ENCODE data around the gene CKLF.

Gene CKLF

GRCh38 chr16:66601471-66601870 is 49.1 kb downstream of the CKLF start:
- no peak overlapping the region for H3K27ac ChIP-seq
- no peak for TF ChIP-seq CTCF (conservative IDR thresholded peaks at IDR 0.05; ENCODE audit: low read depth)
- DNase-seq (ENCODE audit: low spot score), result no peak
- ChIA-PET CTCF (no interaction called here), POLR2A (ENCODE audit: low non-redundant PET) (no interaction called here)

GRCh38 chr16:66603537-66604375 is 51.4 kb downstream of the CKLF start:
- POLR2A ChIA-PET (ENCODE audit: low non-redundant PET), result no interaction called here
- CTCF ChIA-PET, result interaction anchor here (0.6 kb wide), 1 partner anchor 56 kb away, joined by 3 read pairs; no protein-coding TSS in a partner anchor
- DNase-seq (ENCODE audit: low spot score), result no peak
- no peak for TF ChIP-seq CTCF (conservative IDR thresholded peaks at IDR 0.05; ENCODE audit: low read depth)
- H3K27ac ChIP-seq, result peak overlapping the region; percentile 88

GRCh38 chr16:66604376-66605176 is 52.2 kb downstream of the CKLF start, which contains the start of gene CMTM3:
Gene CMTM3, plus strand, starts transcription at chr16:66604704. Its CDS starts 102 bp downstream, at chr16:66604806.
- DNase-seq (ENCODE audit: low spot score), result peak; percentile 41
- TF ChIP-seq CTCF (conservative IDR thresholded peaks at IDR 0.05; ENCODE audit: low read depth), result peak; percentile 81
- CTCF ChIA-PET, result interaction anchor here (0.6 to 0.7 kb wide), 3 partner anchors 56 to 186 kb away, joined by 3 read pairs; no protein-coding TSS in a partner anchor
- H3K27ac ChIP-seq, result peak within 1 kb of the TSS; percentile 88
- POLR2A ChIA-PET (ENCODE audit: low non-redundant PET), result no interaction called here

GRCh38 chr16:66605177-66605978 is 53.0 kb downstream of the CKLF start:
- H3K27ac ChIP-seq, result peak overlapping the region; percentile 88
- POLR2A ChIA-PET (ENCODE audit: low non-redundant PET), result no interaction called here
- peak; percentile 30 for DNase-seq (ENCODE audit: low spot score)
- CTCF ChIA-PET, result interaction anchor here (0.6 to 0.7 kb wide), 2 partner anchors 56 to 187 kb away, joined by 3 read pairs; no protein-coding TSS in a partner anchor
- TF ChIP-seq CTCF (conservative IDR thresholded peaks at IDR 0.05; ENCODE audit: low read depth), result no peak; the same call in 1 of the 2 replicates

- TF ChIP-seq CTCF (conservative IDR thresholded peaks at IDR 0.05; ENCODE audit: low read depth), result no peak
- ChIA-PET CTCF (no interaction called here), POLR2A (ENCODE audit: low non-redundant PET) (no interaction called here)
- H3K27ac ChIP-seq, result peak overlapping the region; percentile 88
- DNase-seq (ENCODE audit: low spot score), result no peak
Observed at GRCh38 chr16:66605979-66606751, 53.8 kb downstream of the CKLF start.

All from RWPE1 (cell line).